Esophagus muscularis mucosa (tissue), 4 donors: ENCODE results near the gene TBCD. TPM values are rescaled to one million over a fixed set of nuclear protein-coding genes. Genes with fewer than 3 reads are reported as not detected.
"Not testable (repeated sequence)": the region's sequence is repeated elsewhere in the genome, so short reads cannot be mapped to it uniquely, and the experiment has no call there.

ENCODE experiments used
- DNase-seq: peaks from one replicate; pipeline ENCODE4 v3.0.0-alpha.2; 2017; ENCODE audit errors: extremely low spot score
- H3K27ac ChIP-seq, 4 donors: fragments of 200-600 bp; sonication (generic); replicated peaks in 1 of 4; 1 replicate in 3 of 4; 2 replicates in 1 of 4; pipeline ENCODE4 v1.5.1; 2016 to 2019; ENCODE audit warnings: mild to moderate bottlenecking in 1 of 4
- H3K27me3 ChIP-seq, 4 donors: fragments of 200-600 bp; sonication (generic); one replicate each; pipeline versions ENCODE4 v1.5.1 to v1.6.0; 2016 to 2019
- H3K36me3 ChIP-seq, 4 donors: fragments of 200-600 bp; sonication (generic); one replicate each; pipeline ENCODE4 v1.5.1; 2016 to 2019
- H3K4me1 ChIP-seq, 4 donors: fragments of 200-600 bp; sonication (generic); one replicate each; pipeline ENCODE4 v1.5.1; 2016 to 2019
- H3K4me3 ChIP-seq, 4 donors: fragments of 200-600 bp; sonication (generic); 1 replicate in 2 of 4; 2 replicates in 2 of 4; pipeline ENCODE4 v1.5.1; 2016 to 2019; ENCODE audit warnings: mild to moderate bottlenecking in 4 of 4, moderate library complexity in 1 of 4
- H3K9me3 ChIP-seq, 4 donors: fragments of 200-600 bp; sonication (generic); 1 replicate in 3 of 4; 2 replicates in 1 of 4; pipeline ENCODE4 v1.5.1; 2016 to 2019
- EP300 ChIP-seq: sonication (generic); formaldehyde crosslinking; IDR thresholded peaks from one replicate; pipeline ENCODE4 v1.6.1; 2017; ENCODE audit warnings: antibody characterized with exemption
- POLR2A ChIP-seq: fragments of 450-650 bp; IDR thresholded peaks from one replicate; pipeline ENCODE4 v1.6.1; 2017; ENCODE audit warnings: antibody characterized with exemption, moderate library complexity, mild to moderate bottlenecking, low read depth
- POLR2AphosphoS5 ChIP-seq, 2 donors: sonication (generic); formaldehyde crosslinking; IDR thresholded peaks; one replicate each; pipeline ENCODE4 v1.6.1; 2017; ENCODE audit warnings: antibody characterized with exemption in 2 of 2
- WGBS: methylation state at CpG from one replicate; pipeline ENCODE4 v1.1.5; 2018; 5-methylcytosine and 5-hydroxymethylcytosine counted together
- intact Hi-C: fragments of 100-400 bp; cut with DNase I; formaldehyde crosslinking; loops from one replicate; pipeline ENCODE4 v1.15.1; 2023
- total RNA-seq, 4 donors: library from RNA; depleted of rRNA; stranded (reverse); fragments of >200 nt; gene quantifications; one replicate each; pipeline versions ENCODE4 v1.1.0 to v1.2.1, GENCODE V29; 2016
- TF ChIP-seq, protein P1 (sequence below), 3 experiments: fragments of 200-600 bp in 2 of 3; fragments of 450-650 bp in 1 of 3; sonication (generic) in 2 of 3; IDR thresholded peaks; one replicate each; pipeline ENCODE4 v1.5.1; 2017 to 2019; ENCODE audit warnings: antibody characterized with exemption in 3 of 3, mild to moderate bottlenecking in 2 of 3, moderate library complexity in 1 of 3

TBCD gene
- total RNA-seq, 4 donors from 2014 or later: 38.1 to 56.7 (median 53.6) TPM

DNA sequence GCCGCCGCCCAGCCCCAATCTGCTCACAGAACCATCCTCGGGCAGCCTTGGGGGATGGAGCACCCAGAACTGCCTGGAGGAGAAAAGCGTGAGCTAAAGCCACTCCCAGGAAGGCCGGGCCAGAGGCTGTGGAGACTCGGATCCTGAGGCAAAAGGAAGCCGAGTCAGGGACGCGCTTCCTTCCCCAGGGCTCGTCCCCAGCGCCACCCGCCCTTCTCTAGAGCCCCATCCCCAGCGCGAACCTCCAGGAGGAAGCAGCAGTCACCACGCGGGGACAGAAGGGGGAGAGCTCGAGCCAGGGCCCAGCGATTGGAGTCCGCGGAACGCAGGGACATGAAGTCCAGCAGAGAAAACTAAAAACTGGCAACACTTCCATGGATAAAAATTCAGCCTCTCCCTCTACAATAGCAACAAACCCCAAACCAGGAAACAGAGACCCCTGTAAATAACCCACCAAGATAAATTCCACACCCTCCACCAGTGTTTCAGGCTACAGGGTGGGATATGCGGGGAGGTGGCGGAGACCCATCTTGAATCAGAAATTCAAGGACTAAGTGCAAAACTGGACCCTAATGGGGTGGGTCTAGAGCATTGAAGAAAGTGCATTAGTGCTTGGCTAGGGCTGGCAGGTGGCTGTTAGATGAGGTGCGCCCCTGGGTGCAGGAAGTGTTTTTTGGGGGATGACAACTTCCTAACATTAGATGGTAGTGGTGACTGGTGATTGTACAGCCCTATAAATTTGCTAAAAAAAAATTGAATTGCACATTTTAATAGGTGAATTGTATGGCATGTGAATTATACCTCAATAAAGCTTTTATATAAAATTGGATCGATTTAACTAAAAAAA is 211.5 kb downstream of the TBCD start:
- Histone ChIP-seq H3K4me3 (peak overlapping the region; percentile 1 to 30 (median 29)), H3K27me3 (no peaks in the 10 kb centered on the region), H3K9me3 (no peaks in the 10 kb centered on the region), H3K36me3 (peaks cover 0 to 8% (median 0%) of the 10 kb centered on the region in 4 donors), H3K4me1 (peaks cover 10 to 14% (median 12%) of the 10 kb centered on the region in 4 donors), H3K27ac (peak overlapping the region in 3 of 4 donors; percentile 24 to 50 (median 48))
- intact Hi-C loops: no loop called here
- WGBS: 30% methylated on average over 11 of the region's 25 CpGs
- DNase-seq: peak; percentile 94
- TF ChIP-seq POLR2AphosphoS5 (IDR thresholded peaks at IDR 0.05): peak; percentile 13 to 38
- TF ChIP-seq POLR2A: no peak
- TF ChIP-seq, protein P1, sequence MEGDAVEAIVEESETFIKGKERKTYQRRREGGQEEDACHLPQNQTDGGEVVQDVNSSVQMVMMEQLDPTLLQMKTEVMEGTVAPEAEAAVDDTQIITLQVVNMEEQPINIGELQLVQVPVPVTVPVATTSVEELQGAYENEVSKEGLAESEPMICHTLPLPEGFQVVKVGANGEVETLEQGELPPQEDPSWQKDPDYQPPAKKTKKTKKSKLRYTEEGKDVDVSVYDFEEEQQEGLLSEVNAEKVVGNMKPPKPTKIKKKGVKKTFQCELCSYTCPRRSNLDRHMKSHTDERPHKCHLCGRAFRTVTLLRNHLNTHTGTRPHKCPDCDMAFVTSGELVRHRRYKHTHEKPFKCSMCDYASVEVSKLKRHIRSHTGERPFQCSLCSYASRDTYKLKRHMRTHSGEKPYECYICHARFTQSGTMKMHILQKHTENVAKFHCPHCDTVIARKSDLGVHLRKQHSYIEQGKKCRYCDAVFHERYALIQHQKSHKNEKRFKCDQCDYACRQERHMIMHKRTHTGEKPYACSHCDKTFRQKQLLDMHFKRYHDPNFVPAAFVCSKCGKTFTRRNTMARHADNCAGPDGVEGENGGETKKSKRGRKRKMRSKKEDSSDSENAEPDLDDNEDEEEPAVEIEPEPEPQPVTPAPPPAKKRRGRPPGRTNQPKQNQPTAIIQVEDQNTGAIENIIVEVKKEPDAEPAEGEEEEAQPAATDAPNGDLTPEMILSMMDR (IDR thresholded peaks at IDR 0.05): peak; percentile 68 to 78 (median 72)
- TF ChIP-seq EP300: no peak

DNA sequence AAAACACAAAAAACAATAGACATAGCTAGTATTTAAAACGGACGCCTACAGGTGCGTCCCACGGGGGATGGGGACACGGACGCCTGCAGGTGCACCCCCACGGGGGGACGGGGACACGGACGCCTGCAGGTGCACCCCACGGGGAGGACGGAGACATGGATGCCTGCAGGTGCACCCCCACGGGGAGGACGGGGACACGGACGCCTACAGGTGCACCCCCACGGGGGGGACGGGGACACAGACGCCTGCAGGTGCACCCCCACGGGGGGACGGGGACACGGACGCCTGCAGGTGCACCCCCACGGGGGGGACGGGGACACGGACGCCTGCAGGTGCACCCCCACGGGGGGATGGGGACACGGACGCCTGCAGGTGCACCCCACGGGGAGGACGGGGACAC is 212.6 kb downstream of the TBCD start:
- 90% methylated on average over 21 of the region's 32 CpGs for WGBS
- H3K27ac ChIP-seq, H3K36me3 ChIP-seq, H3K4me3 ChIP-seq, intact Hi-C loops, DNase-seq, H3K27me3 ChIP-seq, H3K9me3 ChIP-seq: not testable (repeated sequence)
- peaks cover 10 to 14% (median 12%) of the 10 kb centered on the region in 4 donors for H3K4me1 ChIP-seq

DNA sequence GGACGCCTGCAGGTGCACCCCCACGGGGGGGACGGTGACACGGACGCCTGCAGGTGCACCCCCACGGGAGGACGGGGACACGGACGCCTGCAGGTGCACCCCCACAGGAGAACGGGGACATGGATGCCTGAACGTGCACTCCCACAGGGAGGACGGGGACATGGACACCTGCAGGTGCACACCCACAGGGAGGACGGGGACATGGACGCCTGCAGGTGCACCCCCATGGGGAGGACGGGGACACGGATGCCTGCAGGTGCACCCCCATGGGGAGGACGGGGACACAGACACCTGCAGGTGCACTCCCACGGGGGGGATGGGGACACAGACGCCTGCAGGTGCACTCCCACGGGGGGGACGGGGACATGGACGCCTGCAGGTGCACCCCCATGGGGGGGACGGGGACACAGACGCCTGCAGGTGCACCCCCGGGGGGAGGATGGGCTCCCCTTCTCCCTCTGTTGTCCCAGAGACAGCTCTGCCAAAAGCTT is 213.0 kb downstream of the TBCD start:
- H3K27ac ChIP-seq: no peak overlapping the region
- DNase-seq: no peak
- 89% methylated on average over 16 of the region's 25 CpGs for WGBS
- no peaks in the 10 kb centered on the region for H3K9me3 ChIP-seq
- H3K36me3 ChIP-seq: peaks cover 0 to 5% (median 0%) of the 10 kb centered on the region in 4 donors
- no peak for TF ChIP-seq POLR2AphosphoS5 (IDR thresholded peaks at IDR 0.05)
- TF ChIP-seq, protein P1 (IDR thresholded peaks at IDR 0.05): no peak
- no peak for TF ChIP-seq EP300
- TF ChIP-seq POLR2A: no peak
- intact Hi-C loops: no loop called here
- H3K27me3 ChIP-seq: no peaks in the 10 kb centered on the region
- H3K4me3 ChIP-seq: no peak overlapping the region
- H3K4me1 ChIP-seq: peaks cover 10 to 14% (median 12%) of the 10 kb centered on the region in 4 donors

DNA sequence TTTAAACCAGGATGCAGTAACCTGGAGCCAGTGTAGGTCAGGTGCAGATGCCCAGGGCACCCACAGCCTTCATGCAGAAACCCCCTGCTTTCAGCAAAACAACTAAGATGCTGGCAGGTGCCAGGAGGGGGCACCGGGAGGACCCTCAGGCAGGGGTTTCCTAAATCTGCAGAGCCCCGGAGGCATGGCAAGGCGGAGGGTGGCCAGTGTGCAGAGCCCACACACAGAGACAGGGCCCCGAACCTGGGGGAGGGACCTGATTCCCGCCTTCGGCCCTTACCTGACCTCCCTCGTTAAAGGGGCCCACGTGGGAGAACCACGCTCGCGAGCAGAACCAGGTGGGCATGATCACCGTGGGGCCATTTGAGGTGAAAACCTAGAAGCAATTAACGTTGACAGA is 213.5 kb downstream of the TBCD start:
- TF ChIP-seq, protein P1 (IDR thresholded peaks at IDR 0.05): no peak
- TF ChIP-seq POLR2A (no peak), POLR2AphosphoS5 (IDR thresholded peaks at IDR 0.05) (no peak), EP300 (no peak)
- Histone ChIP-seq H3K27me3 (no peaks in the 10 kb centered on the region), H3K27ac (no peak overlapping the region), H3K4me1 (peaks cover 10 to 14% (median 12%) of the 10 kb centered on the region in 4 donors), H3K9me3 (no peaks in the 10 kb centered on the region), H3K36me3 (peaks cover 0 to 5% (median 0%) of the 10 kb centered on the region in 4 donors), H3K4me3 (no peak overlapping the region)
- DNase-seq: no peak
- intact Hi-C loops: no loop called here
- 91% methylated on average over 13 of the region's 13 CpGs for whole genome bisulfite sequencing

- Histone ChIP-seq H3K27me3 (no peaks in the 10 kb centered on the region), H3K27ac (no peak overlapping the region), H3K4me3 (no peak overlapping the region), H3K4me1 (peaks cover 10 to 14% (median 12%) of the 10 kb centered on the region in 4 donors), H3K9me3 (no peaks in the 10 kb centered on the region), H3K36me3 (peaks cover 0 to 5% (median 0%) of the 10 kb centered on the region in 4 donors)
- no peak for DNase-seq
- TF ChIP-seq EP300 (no peak), POLR2A (no peak), POLR2AphosphoS5 (IDR thresholded peaks at IDR 0.05) (no peak)
- TF ChIP-seq, protein P1 (IDR thresholded peaks at IDR 0.05): no peak
- 93% methylated on average over 7 of the region's 7 CpGs for WGBS
- intact Hi-C loops: no loop called here
Observed at GRCh38 chr17:82966415-82966814, 214.6 kb downstream of the TBCD start.
